Stimulated activated CD4-positive, alpha-beta T cell treated with anti-CD3 and anti-CD28 coated beads, TNF-alpha, amount 100 ng/mL, for 24 hours (primary cell): ENCODE data around the gene CD200R1L.
A peak's percentile ranks its signal among the peaks of the same experiment; 100 is the strongest.
"Not testable (repeated sequence)": the region's sequence is repeated elsewhere in the genome, so short reads cannot be mapped to it uniquely, and the experiment has no call there.

Experiments
- DNase-seq, 3 experiments: peaks; one replicate each; pipeline ENCODE4 v3.0.0-alpha.2; 2020; ENCODE audit warnings: low read depth in 3 of 3

CD200R1L gene

DNA sequence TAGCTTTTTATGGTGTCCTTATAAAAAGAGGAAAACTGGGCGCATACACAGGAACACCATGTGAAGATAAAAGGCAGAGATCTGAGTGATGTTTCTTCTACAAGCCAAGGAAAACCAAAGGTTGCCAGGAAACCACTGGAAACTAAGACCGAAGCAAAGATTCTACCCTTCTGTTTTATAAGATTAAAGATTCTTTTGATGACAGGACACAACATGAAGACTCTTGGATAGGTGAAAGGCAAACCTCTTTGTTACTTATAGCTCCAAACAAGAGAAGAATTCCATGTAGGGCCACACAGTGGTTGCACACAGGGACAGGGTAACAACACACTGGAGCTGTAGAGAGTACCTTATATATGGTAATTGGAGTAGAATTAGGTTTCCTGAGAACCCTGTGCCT, at the start of gene CD200R1L:
CD200R1L (minus strand) TSS at position 101 of the 400 bp plus-strand sequence. CDS start 17,497 bp downstream, outside the sequence.
- DNase-seq: no peak

DNA sequence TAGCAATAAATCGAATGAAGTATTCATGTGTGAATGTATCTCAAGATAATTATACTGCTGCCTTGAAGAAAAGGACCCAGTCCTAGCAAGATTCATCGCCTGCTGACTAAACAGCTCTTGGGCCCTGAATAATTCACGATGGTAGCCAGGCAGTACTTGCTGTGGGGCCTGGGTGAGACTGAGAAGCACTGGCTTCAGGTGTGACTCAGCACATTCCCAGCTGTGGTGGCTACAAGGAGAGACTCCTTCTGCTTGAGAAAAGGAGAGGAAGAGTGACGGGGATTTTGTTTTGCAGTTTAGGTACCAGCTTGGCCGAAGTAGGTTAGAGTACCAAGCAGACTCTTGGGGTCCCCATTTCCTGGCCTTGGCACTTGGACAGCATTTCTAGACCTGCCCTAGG, 47.6 kb upstream of the CD200R1L start:
- DNase-seq: no peak

GRCh38 chr3:112889357-112889756, 42.7 kb upstream of the CD200R1L start:
- no peak for DNase-seq

DNA sequence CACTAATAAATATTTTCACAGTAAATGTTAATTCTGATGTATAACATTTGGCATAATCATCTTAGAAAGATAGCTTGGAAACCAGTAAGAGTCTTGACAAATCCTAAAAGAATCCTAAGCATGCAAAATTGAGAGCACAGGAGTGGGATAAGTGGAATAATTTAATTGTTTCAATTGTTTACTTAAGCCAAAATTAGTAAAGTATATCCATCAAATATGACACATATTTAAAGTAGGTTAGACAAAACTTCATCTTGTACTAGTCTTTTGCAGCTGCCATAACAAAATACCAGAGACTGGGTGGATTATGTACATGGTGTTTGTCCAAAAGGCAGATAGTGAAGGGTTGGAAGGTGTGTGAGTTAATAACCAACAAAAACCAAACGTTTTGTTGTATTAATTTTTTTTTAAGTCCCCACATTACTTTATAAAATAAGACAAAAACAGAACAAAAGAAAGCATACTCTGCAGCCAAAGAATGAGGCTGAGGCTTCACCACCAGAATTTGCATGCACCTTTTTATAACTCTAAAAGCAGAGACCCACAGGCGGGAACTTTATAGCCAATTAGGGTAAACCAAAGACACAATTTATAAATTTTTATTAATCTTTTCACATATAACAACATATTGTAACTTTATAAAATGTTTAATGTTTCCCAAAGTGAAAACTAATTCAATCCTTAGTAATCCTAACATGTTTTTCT, 41.9 kb upstream of the CD200R1L start:
- DNase-seq: no peak

DNA sequence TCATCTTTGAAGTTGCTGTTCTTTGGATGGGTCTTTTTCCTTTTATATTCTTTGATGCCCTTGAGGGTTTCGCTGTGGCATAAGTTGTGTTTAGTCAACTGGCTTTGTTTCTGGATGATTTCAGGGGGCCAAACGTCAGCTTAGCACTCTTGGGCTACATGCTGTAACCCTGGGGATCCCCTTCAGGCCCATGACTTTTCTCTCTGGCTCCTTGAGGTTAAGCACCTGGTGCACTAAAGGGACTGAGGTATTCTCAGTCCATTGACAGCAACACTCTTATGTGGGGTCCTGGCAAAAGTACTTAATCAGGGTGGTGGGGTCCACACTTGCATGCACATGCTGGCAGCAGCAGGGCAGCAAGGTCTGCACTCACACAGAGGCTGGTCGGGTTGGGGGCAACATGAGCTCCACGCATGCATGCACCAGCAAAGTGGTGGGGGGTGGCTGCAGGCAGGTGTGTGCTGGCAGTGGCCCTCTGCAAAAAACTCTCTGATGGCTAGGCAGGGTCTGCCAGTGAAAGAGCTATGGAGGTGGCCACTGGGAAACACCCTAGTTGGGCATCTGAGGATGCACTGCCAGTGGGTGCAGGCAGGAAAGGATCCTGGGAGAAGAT, 38.1 kb upstream of the CD200R1L start:
- DNase-seq: no peak

DNA sequence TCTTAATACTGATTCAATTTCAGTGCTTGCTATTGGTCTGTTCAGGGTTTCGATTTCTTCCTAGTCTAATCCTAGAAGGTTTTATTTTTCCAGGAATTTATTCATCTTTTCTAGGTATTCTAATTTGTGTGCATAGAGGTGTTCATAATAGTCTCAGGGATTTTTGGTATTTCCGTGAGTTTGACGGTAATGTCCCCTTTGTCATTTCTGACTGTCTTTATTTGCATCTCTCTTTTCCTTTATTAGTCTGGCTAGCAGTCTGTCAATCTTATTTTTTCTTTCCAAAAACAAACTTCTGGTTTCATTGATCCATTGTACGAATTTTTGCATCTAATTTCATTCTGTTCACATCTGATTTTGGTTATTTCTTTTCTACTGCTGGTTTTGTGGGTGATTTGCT, 35.2 kb upstream of the CD200R1L start:
- no peak for DNase-seq

- no peak for DNase-seq
These were observed 28.9 kb upstream of the CD200R1L start for GRCh38 chr3:112875561-112875960.

DNA sequence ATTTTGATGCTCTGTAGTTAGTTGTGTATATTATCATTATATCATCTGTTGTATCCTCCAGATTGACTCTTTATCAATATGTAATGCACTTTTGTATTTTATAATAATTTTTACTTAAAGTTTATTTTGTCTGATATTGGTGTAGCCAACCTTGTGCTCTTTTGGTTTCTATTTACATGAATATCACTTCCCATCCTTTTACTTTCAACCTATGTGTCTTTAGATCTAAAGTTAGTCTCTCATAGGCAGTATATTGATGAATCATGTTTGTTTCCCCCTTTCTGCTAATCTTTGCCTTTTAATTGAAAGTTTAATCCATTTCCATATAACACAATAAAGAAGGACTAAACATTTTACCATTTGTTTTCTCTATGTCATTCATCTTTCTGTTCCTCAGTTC, 28.1 kb upstream of the CD200R1L start:
- no peak for DNase-seq

DNA sequence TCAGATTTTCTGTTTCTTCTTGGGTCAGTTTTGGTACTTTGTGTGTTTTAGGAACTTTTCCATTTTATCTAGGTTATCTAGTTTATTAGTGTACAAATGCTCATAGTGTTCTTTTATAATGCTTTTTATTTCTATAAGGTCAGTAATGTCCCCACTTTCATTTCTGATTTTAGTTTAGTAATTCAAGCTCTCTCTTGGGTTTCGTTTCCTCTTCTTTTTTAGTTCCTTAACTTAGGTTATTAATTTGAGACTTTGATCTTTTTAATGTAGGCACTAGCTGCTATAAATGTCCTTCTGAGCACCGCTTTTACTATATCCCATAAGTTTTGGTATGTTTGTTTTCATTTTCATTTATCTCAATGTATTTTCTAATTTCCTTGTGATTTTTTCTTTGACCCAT, 27.0 kb upstream of the CD200R1L start:
- DNase-seq: no peak

DNA sequence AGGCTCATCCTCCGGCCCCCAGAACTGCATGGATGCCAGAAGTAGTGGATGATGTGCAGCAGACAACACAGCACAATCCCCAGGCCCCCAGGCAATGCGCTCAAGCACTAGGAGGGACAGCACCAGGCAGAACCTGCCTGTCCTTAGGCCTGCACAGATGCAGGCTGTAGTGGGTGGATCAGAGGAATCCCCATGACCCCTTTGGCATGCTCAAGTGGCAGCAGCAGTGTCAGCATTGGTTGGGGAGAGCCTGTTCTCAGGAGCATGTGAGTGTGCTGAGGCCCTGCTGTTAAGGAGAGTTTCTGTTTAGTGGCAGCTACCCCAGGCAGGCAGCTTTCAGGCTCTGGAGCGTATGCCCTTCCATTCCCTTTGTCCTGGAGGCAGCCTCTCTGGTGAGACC, 25.1 kb upstream of the CD200R1L start:
- no peak for DNase-seq

DNA sequence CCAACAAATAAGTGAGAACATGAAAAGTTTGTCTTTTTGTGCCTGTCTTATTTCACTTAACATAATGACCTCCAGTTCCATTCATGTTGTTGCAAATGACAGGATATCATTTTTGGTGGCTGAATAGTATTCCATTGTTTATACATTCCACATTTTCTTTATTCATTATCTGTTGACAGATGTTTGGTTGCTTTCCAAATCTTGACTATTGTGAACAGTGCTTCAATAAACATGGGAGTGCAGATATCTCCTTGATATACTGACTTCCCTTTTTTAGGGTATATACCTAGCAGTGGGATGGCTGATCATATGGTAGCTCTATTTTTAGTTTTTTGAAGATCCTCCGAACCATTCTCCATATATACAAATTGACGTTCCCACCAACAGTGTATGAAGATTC, 19.1 kb upstream of the CD200R1L start:
- no peak for DNase-seq

- no peak for DNase-seq
These were observed 14.2 kb upstream of the CD200R1L start for GRCh38 chr3:112860898-112861297.

- DNase-seq: peak in 1 of 3 experiments; percentile 24
These were observed 11.9 kb upstream of the CD200R1L start for GRCh38 chr3:112858410-112859069.

- DNase-seq: no peak
These were observed 10.9 kb upstream of the CD200R1L start for GRCh38 chr3:112857526-112857925.

GRCh38 chr3:112856537-112856936, 9.9 kb upstream of the CD200R1L start:
- no peak for DNase-seq

GRCh38 chr3:112855883-112856282, 9.2 kb upstream of the CD200R1L start:
- no peak for DNase-seq

DNA sequence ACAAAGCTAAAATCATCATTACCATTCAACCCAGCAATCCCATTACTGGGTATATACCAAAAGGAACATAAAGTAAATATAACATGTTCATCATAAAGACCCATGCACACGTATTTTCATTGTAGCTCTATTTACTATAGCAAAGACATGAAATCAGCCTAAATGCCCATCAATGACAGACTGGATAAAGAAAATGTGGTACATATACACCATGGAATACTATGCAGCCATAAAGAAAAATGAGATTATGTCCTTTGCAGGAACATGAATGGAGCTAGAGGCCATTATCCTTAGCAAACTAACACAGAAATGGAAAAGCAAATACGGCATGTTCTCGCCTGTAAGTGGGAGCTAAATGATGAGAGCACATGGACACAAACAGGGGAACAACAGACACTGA, 8.4 kb upstream of the CD200R1L start:
- DNase-seq: not testable (repeated sequence)

- DNase-seq: no peak
These were observed 1.5 kb upstream of the CD200R1L start for GRCh38 chr3:112848196-112848595.

DNA sequence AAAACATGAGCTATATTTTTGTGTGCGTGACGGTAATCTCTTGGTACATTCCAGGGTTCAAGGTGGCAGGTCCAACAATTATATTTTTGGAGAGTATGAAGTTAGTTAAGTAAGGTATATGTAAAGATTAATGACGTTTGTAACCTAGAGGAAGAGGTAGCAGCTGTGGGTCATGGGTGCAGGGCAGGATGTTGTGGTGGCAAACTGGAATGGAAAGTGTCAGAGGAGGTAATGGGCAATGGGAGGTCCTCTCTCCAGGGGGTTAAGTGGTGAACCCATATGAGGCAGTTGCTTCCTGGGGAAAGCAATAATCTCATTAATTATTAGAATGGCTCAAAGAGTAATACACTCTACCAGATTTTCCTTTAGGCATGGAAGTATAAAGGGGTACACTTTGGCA, 1.0 kb upstream of the CD200R1L start:
- no peak for DNase-seq

- no peak for DNase-seq
These were observed 892 bp downstream of the CD200R1L start for GRCh38 chr3:112845772-112846171.

- no peak for DNase-seq
These were observed 17.6 kb downstream of the CD200R1L start for GRCh38 chr3:112829046-112829445.

DNA sequence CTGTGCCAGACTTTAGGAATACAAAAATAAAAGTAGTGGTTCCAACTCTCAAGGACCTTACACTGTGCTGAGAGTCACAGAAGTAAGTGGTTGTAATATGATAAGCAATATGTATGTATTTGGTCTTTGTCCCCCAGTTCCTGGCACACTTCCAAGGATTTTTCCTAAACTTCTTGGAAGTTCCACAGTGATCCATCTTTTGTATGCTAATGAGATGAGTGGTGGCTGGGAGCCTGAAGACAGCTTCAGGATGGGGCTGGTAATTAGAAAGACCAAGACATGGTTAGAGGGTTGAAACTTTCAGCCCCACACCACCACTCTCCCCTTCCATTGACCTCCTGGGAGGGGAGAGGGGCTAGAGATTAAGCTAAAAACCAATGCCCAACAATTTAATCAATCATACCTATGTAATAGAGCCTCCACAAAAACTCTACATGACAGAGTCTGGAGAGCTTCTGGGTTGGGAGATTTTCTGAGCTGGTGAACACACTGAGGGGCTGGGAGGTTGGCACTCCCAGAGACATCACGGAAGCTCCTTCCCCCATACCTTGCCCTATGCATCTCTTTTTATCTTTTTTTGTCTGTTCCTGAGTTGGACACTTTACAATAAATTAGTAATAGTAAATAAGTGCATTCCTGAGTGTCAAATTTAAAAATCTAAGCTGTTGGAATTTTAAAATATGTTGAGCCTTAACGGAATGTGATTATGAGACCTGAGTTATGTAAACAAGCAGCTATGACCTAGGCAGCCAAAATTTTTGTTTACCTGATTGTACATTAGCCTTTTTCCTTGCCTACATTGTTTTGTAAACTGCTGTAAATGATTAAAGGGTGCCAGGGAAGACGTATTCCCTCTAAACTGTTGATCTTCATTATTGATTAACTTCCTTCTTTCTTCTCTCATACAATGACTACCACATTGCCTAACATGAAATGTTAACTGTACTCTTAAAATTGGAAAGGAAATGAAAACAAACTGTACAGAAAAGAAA, 24.3 kb downstream of the CD200R1L start:
- no peak for DNase-seq
